ENCODE results near the gene ZNF784. TPM values are rescaled to one million over a fixed set of nuclear protein-coding genes. Genes with fewer than 3 reads are reported as not detected.
"Not testable (repeated sequence)": the region's sequence is repeated elsewhere in the genome, so short reads cannot be mapped to it uniquely, and the experiment has no call there.

Gene ZNF784
- total and polyA plus RNA-seq, 2 donors = 2.7 to 5.4 TPM

DNA sequence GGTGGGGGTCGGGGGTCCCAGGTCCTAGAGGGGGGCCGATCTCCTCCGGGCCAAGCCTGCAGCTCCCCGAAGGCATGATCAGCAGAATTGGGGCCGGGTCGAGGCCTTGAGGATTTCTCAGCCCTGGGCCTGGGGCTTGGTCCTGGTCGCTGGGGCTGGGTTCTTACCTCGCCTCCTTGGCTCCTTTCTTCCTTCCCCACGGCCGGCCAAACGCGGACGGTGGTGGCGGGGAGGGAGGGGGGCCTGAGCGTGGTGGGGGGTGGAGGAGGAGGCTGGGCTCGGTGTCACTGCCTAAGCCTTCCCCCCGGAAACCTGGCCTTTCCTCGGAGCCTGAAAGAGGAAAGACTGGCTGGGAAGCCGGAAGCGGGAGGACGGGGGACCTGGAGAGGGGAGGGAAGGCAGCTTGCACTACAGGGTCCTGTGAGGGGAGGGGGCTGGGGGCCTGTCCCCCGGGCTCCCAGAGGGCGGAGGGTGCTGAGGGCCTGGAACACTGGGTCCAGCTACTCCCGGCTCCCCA lies 43.7 kb downstream of the ZNF784 start, which contains the start of gene ZNF579:
ZNF579 (minus strand) TSS at position 221 of the 517 bp plus-strand sequence. CDS start 1,209 bp downstream, outside the sequence.
- Histone ChIP-seq H3K27me3 (ENCODE audit: control insufficient read depth in 2 of 2, insufficient read depth in 1 of 2, low read length in 1 of 2) (peaks cover 0 to 4% of the 10 kb centered on the region in 2 donors), H3K9me3 (ENCODE audit: control insufficient read depth in 2 of 2, insufficient read depth in 1 of 2, low read length in 1 of 2) (no peaks in the 10 kb centered on the region), H3K27ac (ENCODE audit: low read depth in 1 of 2, low read length in 1 of 2) (peak within 1 kb of the TSS; percentile 77 to 86), H3K4me3 (ENCODE audit: low read length in 2 of 2) (peak within 1 kb of the TSS; percentile 68 to 84), H3K4me1 (ENCODE audit: control insufficient read depth in 2 of 2, insufficient read depth in 2 of 2, low read length in 2 of 2) (peaks cover 9 to 15% of the 10 kb centered on the region in 2 donors), H3K36me3 (ENCODE audit: control insufficient read depth in 2 of 2, insufficient read depth in 2 of 2, low read length in 1 of 2) (peaks cover 5 to 21% of the 10 kb centered on the region in 2 donors)
- under 1% methylated on average over 24 of the region's 24 CpGs for WGBS
- DNase-seq (ENCODE audit: low read depth in 6 of 9, low spot score in 9 of 9) = peak in 6 of 9 donors; percentile 60 to 86 (median 71)

DNA sequence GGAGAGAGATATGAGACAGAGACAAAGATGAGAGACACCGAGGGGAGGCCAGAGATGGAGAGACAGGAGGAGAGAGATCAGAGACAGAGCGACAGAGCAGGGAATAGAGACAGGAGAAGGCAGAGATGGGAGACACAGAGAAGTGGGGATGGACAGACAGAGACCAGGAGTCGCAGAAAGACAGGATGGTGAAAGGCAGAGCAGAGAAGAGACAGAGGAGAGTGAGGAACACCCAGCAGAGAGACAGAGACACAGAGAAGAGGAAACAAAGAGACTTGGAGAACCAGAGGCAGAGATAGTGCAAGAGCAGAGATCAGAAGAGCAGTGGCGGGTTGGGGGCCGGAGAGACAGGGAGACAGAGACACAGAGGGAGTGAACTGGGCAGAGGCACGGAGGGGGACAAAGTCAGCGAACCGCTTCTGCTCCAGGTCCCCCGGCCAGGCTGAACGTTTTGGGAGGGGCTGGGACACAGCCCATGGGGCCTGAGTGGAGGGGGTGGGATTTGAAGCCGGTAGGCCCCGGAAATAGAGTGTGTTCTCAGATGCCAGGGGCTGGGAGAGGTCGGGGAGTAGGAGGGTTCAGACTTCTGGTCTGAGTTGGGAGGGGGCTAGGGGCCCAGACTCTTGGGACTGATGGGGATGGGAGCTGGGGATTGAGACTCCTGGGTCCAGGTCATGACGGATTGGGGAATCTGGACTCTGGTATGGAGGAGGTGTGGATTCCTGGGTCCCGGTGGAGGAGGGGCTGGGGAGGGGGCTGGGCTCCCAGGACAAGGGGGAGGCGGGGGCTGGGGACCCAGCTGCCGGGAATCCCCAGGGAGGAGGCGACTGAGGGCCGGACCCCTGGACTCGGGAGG lies 44.4 kb downstream of the ZNF784 start:
- Histone ChIP-seq H3K27me3 (ENCODE audit: control insufficient read depth in 2 of 2, insufficient read depth in 1 of 2, low read length in 1 of 2) (peaks cover 0 to 2% of the 10 kb centered on the region in 2 donors), H3K36me3 (ENCODE audit: control insufficient read depth in 2 of 2, insufficient read depth in 2 of 2, low read length in 1 of 2) (peaks cover 5 to 21% of the 10 kb centered on the region in 2 donors), H3K4me1 (ENCODE audit: control insufficient read depth in 2 of 2, insufficient read depth in 2 of 2, low read length in 2 of 2) (peaks cover 9 to 10% of the 10 kb centered on the region in 2 donors), H3K9me3 (ENCODE audit: control insufficient read depth in 2 of 2, insufficient read depth in 1 of 2, low read length in 1 of 2) (no peaks in the 10 kb centered on the region), H3K27ac (ENCODE audit: low read depth in 1 of 2, low read length in 1 of 2) (peak overlapping the region; percentile 77 to 86), H3K4me3 (ENCODE audit: low read length in 2 of 2) (peak overlapping the region; percentile 68 to 84)
- 16% methylated on average over 20 of the region's 20 CpGs for WGBS
- DNase-seq (ENCODE audit: low read depth in 6 of 9, low spot score in 9 of 9) = peak in 2 of 9 donors; percentile 17 to 36

DNA sequence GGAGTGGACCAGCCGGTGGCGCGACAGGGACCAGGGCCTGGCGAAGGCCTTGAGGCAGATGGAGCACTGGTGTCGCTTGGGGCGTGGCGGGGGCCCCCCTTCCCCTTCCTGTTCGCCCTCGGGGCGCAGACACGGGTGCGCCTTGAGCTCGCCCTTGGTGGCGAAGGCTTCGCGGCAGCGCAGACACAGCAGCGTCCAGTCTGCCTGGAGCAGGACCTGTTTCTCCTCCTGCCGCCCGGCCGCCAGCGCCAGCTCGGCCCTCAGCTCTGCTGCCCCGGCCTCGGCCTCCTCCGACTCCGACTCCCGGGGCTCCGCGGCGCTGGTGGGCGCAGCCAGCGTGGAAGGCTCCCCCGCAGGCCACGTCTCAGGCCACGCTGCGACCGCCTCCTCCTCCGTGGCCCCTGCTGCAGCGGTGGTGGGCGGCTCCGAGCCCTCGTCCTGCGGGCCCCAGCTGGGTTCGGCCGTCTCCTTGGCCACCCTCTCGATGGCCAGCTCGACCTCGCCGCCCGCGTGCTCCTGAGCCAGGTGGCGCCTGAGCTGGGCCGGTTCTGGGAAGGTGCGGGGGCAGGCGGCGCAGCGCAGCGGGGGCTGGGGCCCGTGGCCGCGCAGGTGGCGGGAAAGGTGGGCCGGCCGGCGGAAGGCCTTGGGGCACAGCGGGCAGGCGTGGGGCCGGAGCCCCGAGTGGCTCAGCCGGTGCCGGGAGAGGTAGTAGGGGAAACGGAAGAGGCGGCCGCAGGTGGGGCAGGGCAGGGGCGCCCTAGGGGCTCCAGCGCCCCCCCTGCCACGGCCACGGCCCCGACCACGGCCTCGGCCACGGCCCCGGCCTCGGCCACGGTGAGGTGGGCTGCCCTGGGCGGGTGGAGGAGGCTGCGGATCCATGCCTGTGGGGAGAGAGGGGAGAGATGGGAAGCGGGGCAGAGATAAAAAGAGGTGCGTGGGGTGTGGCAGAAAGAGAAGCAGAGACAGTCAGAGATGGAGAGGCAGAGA lies 45.3 kb downstream of the ZNF784 start:
- H3K36me3 ChIP-seq (ENCODE audit: control insufficient read depth in 2 of 2, insufficient read depth in 2 of 2, low read length in 1 of 2) = peaks cover 5 to 21% of the 10 kb centered on the region in 2 donors
- no peak overlapping the region for H3K27ac ChIP-seq (ENCODE audit: low read depth in 1 of 2, low read length in 1 of 2)
- no peaks in the 10 kb centered on the region for H3K27me3 ChIP-seq (ENCODE audit: control insufficient read depth in 2 of 2, insufficient read depth in 1 of 2, low read length in 1 of 2)
- no peak overlapping the region for H3K4me3 ChIP-seq (ENCODE audit: low read length in 2 of 2)
- 97% methylated on average over 90 of the region's 90 CpGs for WGBS
- H3K4me1 ChIP-seq (ENCODE audit: control insufficient read depth in 2 of 2, insufficient read depth in 2 of 2, low read length in 2 of 2) = peaks cover 9 to 10% of the 10 kb centered on the region in 2 donors
- DNase-seq (ENCODE audit: low read depth in 6 of 9, low spot score in 9 of 9) = no peak
- no peaks in the 10 kb centered on the region for H3K9me3 ChIP-seq (ENCODE audit: control insufficient read depth in 2 of 2, insufficient read depth in 1 of 2, low read length in 1 of 2)

DNA sequence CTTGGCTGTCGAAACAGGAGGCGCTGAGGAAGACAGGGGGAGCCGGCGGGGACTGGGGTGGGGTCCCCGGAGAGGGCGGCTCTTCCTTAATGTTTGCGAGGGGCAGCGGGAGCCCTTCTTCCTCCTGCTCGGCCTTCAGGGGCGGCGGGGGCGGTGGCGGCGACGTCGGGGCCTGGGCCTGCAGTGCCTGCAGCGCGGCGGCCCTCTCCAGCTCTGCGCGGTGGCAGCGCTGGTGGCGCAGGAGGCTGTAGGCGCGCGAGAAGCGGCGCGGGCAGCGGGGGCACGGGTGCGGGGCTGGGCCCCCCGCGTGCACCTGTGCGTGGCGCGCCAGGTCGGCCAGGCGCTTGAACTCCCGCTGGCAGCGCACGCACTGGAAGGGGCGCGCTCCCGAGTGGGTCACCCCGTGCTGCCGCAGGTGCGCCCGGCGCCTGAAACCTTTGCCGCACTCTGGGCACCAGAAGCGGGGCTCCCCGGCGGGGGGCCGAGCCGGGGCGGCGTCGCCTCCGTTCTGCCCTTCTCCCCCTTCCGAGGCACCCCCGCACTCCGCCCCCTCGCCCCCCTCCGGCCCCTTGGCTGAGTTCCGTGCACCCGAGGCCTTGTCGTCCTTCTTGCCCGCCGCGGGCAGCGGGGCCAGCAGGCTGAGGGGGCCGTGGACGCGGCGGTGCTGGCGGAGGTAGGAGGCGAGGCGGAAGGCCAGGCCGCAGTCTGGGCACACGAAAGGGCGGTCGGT lies 46.2 kb downstream of the ZNF784 start:
- Histone ChIP-seq H3K4me3 (ENCODE audit: low read length in 2 of 2) (no peak overlapping the region), H3K9me3 (ENCODE audit: control insufficient read depth in 2 of 2, insufficient read depth in 1 of 2, low read length in 1 of 2) (no peaks in the 10 kb centered on the region), H3K4me1 (ENCODE audit: control insufficient read depth in 2 of 2, insufficient read depth in 2 of 2, low read length in 2 of 2) (peaks cover 9 to 10% of the 10 kb centered on the region in 2 donors), H3K27ac (ENCODE audit: low read depth in 1 of 2, low read length in 1 of 2) (no peak overlapping the region), H3K36me3 (ENCODE audit: control insufficient read depth in 2 of 2, insufficient read depth in 2 of 2, low read length in 1 of 2) (peaks cover 5 to 21% of the 10 kb centered on the region in 2 donors), H3K27me3 (ENCODE audit: control insufficient read depth in 2 of 2, insufficient read depth in 1 of 2, low read length in 1 of 2) (no peaks in the 10 kb centered on the region)
- DNase-seq (ENCODE audit: low read depth in 6 of 9, low spot score in 9 of 9) = no peak
- WGBS = 98% methylated on average over 83 of the region's 83 CpGs

DNA sequence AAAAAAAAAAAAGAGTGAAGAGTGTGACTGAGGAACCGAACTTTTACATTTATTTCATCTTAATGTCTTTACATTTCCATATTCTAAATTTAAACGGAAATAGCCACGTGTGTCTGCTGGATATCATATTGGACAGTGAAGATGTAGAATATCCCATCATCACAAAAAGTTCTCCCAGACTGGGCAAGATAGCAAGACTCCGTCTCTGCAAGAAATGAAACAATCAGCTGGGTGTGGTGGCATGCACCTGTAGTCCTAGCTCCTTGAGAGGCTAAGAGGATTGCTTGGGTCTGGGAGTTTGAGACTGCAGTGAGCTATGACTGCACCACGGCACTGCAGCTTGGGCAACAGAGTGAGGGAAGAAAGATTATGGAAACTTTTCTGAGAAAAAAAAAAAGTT lies 47.6 kb downstream of the ZNF784 start:
- peaks cover 5 to 21% of the 10 kb centered on the region in 2 donors for H3K36me3 ChIP-seq (ENCODE audit: control insufficient read depth in 2 of 2, insufficient read depth in 2 of 2, low read length in 1 of 2)
- no peak overlapping the region for H3K4me3 ChIP-seq (ENCODE audit: low read length in 2 of 2)
- H3K27me3 ChIP-seq (ENCODE audit: control insufficient read depth in 2 of 2, insufficient read depth in 1 of 2, low read length in 1 of 2) = no peaks in the 10 kb centered on the region
- DNase-seq (ENCODE audit: low read depth in 6 of 9, low spot score in 9 of 9) = no peak
- H3K9me3 ChIP-seq (ENCODE audit: control insufficient read depth in 2 of 2, insufficient read depth in 1 of 2, low read length in 1 of 2) = no peaks in the 10 kb centered on the region
- H3K4me1 ChIP-seq (ENCODE audit: control insufficient read depth in 2 of 2, insufficient read depth in 2 of 2, low read length in 2 of 2) = peaks cover 9% of the 10 kb centered on the region in 2 donors
- H3K27ac ChIP-seq (ENCODE audit: low read depth in 1 of 2, low read length in 1 of 2) = no peak overlapping the region
- 97% methylated on average over 5 of the region's 5 CpGs for WGBS

DNA sequence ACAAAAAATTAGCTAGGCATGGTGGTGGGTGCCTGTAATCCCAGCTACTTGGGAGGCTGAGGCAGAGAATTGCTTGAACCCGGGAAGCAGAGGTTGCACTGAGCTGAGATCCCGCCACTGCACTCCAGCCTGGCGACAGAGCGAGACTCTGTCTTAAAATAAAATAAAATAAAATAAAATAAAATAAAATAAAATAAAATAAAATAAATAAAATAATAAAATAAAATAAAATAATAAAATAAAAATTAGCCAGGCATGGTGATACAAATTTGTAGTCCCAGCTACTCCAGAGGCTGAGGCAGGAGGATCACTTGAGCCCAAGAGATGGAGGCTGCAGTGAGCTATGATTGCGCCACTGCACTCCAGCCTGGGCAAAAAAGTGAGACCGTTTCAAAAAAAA lies 50.4 kb downstream of the ZNF784 start:
- H3K27ac ChIP-seq (ENCODE audit: low read depth in 1 of 2, low read length in 1 of 2); H3K9me3 ChIP-seq (ENCODE audit: control insufficient read depth in 2 of 2, insufficient read depth in 1 of 2, low read length in 1 of 2); H3K27me3 ChIP-seq (ENCODE audit: control insufficient read depth in 2 of 2, insufficient read depth in 1 of 2, low read length in 1 of 2); H3K4me1 ChIP-seq (ENCODE audit: control insufficient read depth in 2 of 2, insufficient read depth in 2 of 2, low read length in 2 of 2); DNase-seq (ENCODE audit: low read depth in 6 of 9, low spot score in 9 of 9); H3K4me3 ChIP-seq (ENCODE audit: low read length in 2 of 2): not testable (repeated sequence)
- 99% methylated on average over 6 of the region's 6 CpGs for WGBS
- peaks cover 5 to 18% of the 10 kb centered on the region in 2 donors for H3K36me3 ChIP-seq (ENCODE audit: control insufficient read depth in 2 of 2, insufficient read depth in 2 of 2, low read length in 1 of 2)

Other genes with a start within 250 kb of the ZNF784 start
- gene TMEM190, start 247.7 kb downstream of the ZNF784 start, total RNA-seq = 0.14 TPM
- gene TMEM190, start 247.7 kb downstream of the ZNF784 start, polyA plus RNA-seq = 3.4 TPM
- 2.5 TPM for gene TMEM238, start 240.3 kb downstream of the ZNF784 start, total RNA-seq
- 0.23 TPM for gene TMEM238, start 240.3 kb downstream of the ZNF784 start, polyA plus RNA-seq
- gene RPL28, start 238.6 kb downstream of the ZNF784 start, total RNA-seq = 667 TPM
- 2,578 TPM for gene RPL28, start 238.6 kb downstream of the ZNF784 start, polyA plus RNA-seq
- gene UBE2S, start 216.8 kb downstream of the ZNF784 start, total RNA-seq = 120 TPM
- 14.6 TPM for gene UBE2S, start 216.8 kb downstream of the ZNF784 start, polyA plus RNA-seq
- 0.05 TPM for gene SHISA7, start 181.3 kb downstream of the ZNF784 start, total RNA-seq
- gene SHISA7, start 181.3 kb downstream of the ZNF784 start, polyA plus RNA-seq = 0.11 TPM
- gene ISOC2, start 162.9 kb downstream of the ZNF784 start, total RNA-seq = 26.4 TPM
- gene ISOC2, start 162.9 kb downstream of the ZNF784 start, polyA plus RNA-seq = 24.8 TPM
- gene C19orf85, start 159.8 kb downstream of the ZNF784 start, total RNA-seq = not detected
- not detected for gene C19orf85, start 159.8 kb downstream of the ZNF784 start, polyA plus RNA-seq
- gene ZNF628, start 147.9 kb downstream of the ZNF784 start, total RNA-seq = 1.1 TPM
- 4.8 TPM for gene ZNF628, start 147.9 kb downstream of the ZNF784 start, polyA plus RNA-seq
- gene NAT14, start 139.4 kb downstream of the ZNF784 start, total RNA-seq = 116 TPM
- 58.2 TPM for gene NAT14, start 139.4 kb downstream of the ZNF784 start, polyA plus RNA-seq
- 0.80 TPM for gene SSC5D, start 136.1 kb downstream of the ZNF784 start, total RNA-seq
- gene SSC5D, start 136.1 kb downstream of the ZNF784 start, polyA plus RNA-seq = 1.8 TPM
- gene SBK2, start 87.4 kb downstream of the ZNF784 start, total RNA-seq = not detected
- gene SBK2, start 87.4 kb downstream of the ZNF784 start, polyA plus RNA-seq = not detected
- not detected for gene SBK3, start 79.0 kb downstream of the ZNF784 start, total RNA-seq
- gene SBK3, start 79.0 kb downstream of the ZNF784 start, polyA plus RNA-seq = 0.11 TPM
- gene ZNF579, start 43.7 kb downstream of the ZNF784 start, total RNA-seq = 2.3 TPM
- gene ZNF579, start 43.7 kb downstream of the ZNF784 start, polyA plus RNA-seq = 5.5 TPM
- gene FIZ1, start 25.0 kb downstream of the ZNF784 start, total RNA-seq = 4.6 TPM
- 11.9 TPM for gene FIZ1, start 25.0 kb downstream of the ZNF784 start, polyA plus RNA-seq
- gene ZNF524, start 24.3 kb downstream of the ZNF784 start, total RNA-seq = 13.3 TPM
- 25.0 TPM for gene ZNF524, start 24.3 kb downstream of the ZNF784 start, polyA plus RNA-seq
- 0.85 TPM for gene ZNF865, start 18.9 kb downstream of the ZNF784 start, total RNA-seq
- gene ZNF865, start 18.9 kb downstream of the ZNF784 start, polyA plus RNA-seq = 7.2 TPM
- gene ZNF580, start 16.4 kb upstream of the ZNF784 start, total RNA-seq = 6.4 TPM
- 32.9 TPM for gene ZNF580, start 16.4 kb upstream of the ZNF784 start, polyA plus RNA-seq
- 19.0 TPM for gene ZNF581, start 19.1 kb upstream of the ZNF784 start, total RNA-seq
- gene ZNF581, start 19.1 kb upstream of the ZNF784 start, polyA plus RNA-seq = 22.9 TPM
- 6.2 TPM for gene CCDC106, start 23.6 kb upstream of the ZNF784 start, total RNA-seq
- 17.2 TPM for gene CCDC106, start 23.6 kb upstream of the ZNF784 start, polyA plus RNA-seq
- gene U2AF2, start 30.5 kb upstream of the ZNF784 start, total RNA-seq = 137 TPM
- gene U2AF2, start 30.5 kb upstream of the ZNF784 start, polyA plus RNA-seq = 123 TPM
- gene EPN1, start 50.7 kb upstream of the ZNF784 start, total RNA-seq = 9.9 TPM
- 34.6 TPM for gene EPN1, start 50.7 kb upstream of the ZNF784 start, polyA plus RNA-seq
- not detected for gene NLRP9, start 113.8 kb upstream of the ZNF784 start, total RNA-seq
- 0.02 TPM for gene NLRP9, start 113.8 kb upstream of the ZNF784 start, polyA plus RNA-seq
- 0.33 TPM for gene RFPL4A, start 134.5 kb upstream of the ZNF784 start, total RNA-seq
- 0.23 TPM for gene RFPL4A, start 134.5 kb upstream of the ZNF784 start, polyA plus RNA-seq
- gene RFPL4AL1, start 144.6 kb upstream of the ZNF784 start, total RNA-seq = 0.28 TPM
- 0.05 TPM for gene RFPL4AL1, start 144.6 kb upstream of the ZNF784 start, polyA plus RNA-seq
- under 0.01 TPM for gene NLRP11, start 207.4 kb upstream of the ZNF784 start, total RNA-seq
- 0.02 TPM for gene NLRP11, start 207.4 kb upstream of the ZNF784 start, polyA plus RNA-seq
- under 0.01 TPM for gene NLRP4, start 212.0 kb upstream of the ZNF784 start, total RNA-seq
- 0.09 TPM for gene NLRP4, start 212.0 kb upstream of the ZNF784 start, polyA plus RNA-seq

Measured in thymus (tissue), 11 donors.